Fibroblast of mammary gland (primary cell): ENCODE results near the gene DCP1A.
"Not testable (repeated sequence)": the region's sequence is repeated elsewhere in the genome, so short reads cannot be mapped to it uniquely, and the experiment has no call there.

ENCODE experiments used
- DNase-seq: peaks from one replicate; pipeline ENCODE4 v3.0.0-alpha.2; 2010; ENCODE audit warnings: low read depth
- H3K4me3 ChIP-seq: 2 replicates; pipeline ENCODE4 v1.5.1; 2011; ENCODE audit warnings: low read depth, mild to moderate bottlenecking, low read length, moderate library complexity; ENCODE audit not compliant: control insufficient read depth
- CTCF ChIP-seq: conservative IDR thresholded peaks from 2 replicates; pipeline ENCODE4 v1.5.1; 2011; ENCODE audit warnings: low read depth, low read length, inconsistent platforms; ENCODE audit not compliant: control insufficient read depth, insufficient read depth

The DCP1A gene

GRCh38 chr3:53269888-53270880 is 77.2 kb downstream of the DCP1A start:
- no peak overlapping the region for H3K4me3 ChIP-seq
- TF ChIP-seq CTCF: no peak
- DNase-seq: peak; percentile 96

- DNase-seq, H3K4me3 ChIP-seq: not testable (repeated sequence)
Observed at GRCh38 chr3:53269193-53269592, 78.2 kb downstream of the DCP1A start.

- H3K4me3 ChIP-seq: no peak overlapping the region
- TF ChIP-seq CTCF: no peak
- DNase-seq: no peak
Observed at GRCh38 chr3:53267766-53268165, 79.6 kb downstream of the DCP1A start.

- TF ChIP-seq CTCF: no peak
- no peak for DNase-seq
- H3K4me3 ChIP-seq: no peak overlapping the region
Observed at GRCh38 chr3:53264718-53265117, 82.6 kb downstream of the DCP1A start.

GRCh38 chr3:53263907-53264306 is 83.4 kb downstream of the DCP1A start:
- H3K4me3 ChIP-seq: no peak overlapping the region
- no peak for DNase-seq
- TF ChIP-seq CTCF: no peak

- no peak for TF ChIP-seq CTCF
- DNase-seq: no peak
- H3K4me3 ChIP-seq: no peak overlapping the region
Observed at GRCh38 chr3:53261712-53262111, 85.6 kb downstream of the DCP1A start.

- no peak for TF ChIP-seq CTCF
- H3K4me3 ChIP-seq: no peak overlapping the region
- no peak for DNase-seq
Observed at GRCh38 chr3:53260286-53260785, 87.0 kb downstream of the DCP1A start.
